Hippocampal formation (tissue), 2 donors: Measurements from ENCODE around the gene LRRC28.
"Not testable (repeated sequence)": the region's sequence is repeated elsewhere in the genome, so short reads cannot be mapped to it uniquely, and the experiment has no call there.

Experiments used
- DNase-seq, 2 donors: peaks; one replicate each; lab custom pipeline; 2025; lab: John Stamatoyannopoulos, UW

The LRRC28 gene

DNA sequence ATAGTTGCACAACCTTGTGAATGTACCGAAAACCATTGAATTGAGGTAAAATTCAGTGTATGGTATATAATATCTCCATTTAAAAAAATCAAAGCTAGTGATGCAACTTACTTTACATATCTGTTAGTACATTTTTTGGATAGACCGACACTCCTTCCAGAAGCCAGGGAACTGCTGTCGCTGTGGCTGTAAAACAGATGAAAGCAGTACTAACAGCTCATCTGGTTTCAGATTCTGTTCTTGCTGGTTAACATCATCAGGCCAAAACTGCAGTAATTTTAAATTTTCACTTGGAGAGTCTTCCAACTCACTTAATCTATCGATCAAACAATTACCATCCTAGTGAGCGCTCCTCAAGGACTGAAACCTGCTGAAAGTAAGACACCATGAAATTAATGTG lies 145.1 kb downstream of the LRRC28 start:
- no peak for DNase-seq

DNA sequence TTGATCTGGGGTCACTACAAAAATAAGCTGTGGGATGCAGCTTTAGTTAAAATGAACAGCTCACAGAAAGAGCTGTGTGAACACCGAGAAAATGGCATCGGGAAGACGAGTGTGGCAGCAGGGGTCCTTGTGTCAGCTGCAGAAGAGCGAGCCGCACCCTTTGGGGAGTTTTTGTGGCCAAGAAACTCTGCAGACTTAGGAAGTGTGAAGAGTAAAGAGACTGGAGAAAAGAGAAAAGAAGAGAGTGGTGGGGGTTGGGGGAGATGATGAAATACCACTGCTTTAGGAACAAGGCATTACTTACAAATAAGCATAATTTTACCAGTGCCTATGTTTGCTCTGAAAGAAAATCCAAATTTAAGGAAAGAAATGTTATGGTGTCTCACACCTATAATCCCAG lies 147.8 kb downstream of the LRRC28 start:
- no peak for DNase-seq

DNA sequence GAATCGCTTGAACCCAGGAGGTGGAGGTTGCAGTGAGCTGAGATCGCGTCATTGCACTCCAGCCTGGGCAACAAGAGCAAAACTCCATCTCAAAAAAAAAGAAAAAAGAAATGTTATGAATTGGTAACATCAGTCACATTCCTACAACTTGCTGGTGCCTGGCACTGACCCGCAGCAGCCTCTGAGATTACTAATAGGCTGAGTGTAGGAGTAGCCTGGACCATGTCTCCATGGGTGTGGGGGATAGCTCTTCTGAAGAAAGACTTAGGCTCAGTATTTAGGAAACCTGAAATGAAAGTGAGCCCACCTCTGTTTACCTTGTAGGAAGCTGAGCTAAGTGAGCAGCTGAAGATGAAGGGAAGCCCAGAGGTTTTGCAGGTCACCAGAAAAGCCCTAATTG lies 148.3 kb downstream of the LRRC28 start:
- no peak for DNase-seq

- DNase-seq: not testable (repeated sequence)
Measured at GRCh38 chr15:99401216-99401615, 149.9 kb downstream of the LRRC28 start.

DNA sequence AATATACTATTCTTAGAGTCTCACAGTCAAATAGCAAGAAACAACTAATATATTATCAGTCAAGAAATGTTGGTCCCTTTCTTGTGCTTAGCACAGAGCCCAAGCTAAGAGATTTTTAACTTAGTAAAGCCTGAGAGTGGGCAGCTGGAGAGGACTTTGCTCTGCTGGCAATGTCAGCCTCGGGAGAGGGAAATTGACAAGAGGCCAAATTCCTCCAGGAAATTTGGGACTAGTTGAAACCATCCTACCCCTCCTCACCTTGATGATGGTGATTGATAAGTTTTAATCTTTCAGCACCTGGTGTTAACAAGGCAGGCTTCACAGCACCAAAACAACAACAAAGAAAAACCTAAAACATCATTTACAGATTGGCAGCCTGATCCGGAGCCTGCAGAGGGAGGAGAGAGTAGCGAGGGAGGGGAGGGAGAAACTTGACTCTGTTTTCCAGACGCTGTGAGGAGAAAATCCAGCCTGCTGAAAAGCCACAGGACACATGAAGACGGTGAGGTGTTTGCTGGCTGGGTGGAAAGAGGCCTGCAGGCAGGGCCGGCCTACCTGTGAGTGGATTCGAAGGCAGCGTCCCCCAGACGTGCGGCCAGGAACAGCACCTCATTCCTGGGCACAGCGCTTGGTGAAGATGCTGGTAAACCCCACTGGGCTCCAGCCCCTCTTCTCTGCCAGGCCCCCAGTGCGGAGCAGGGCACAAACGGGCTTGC lies 150.9 kb downstream of the LRRC28 start:
- DNase-seq: no peak

GRCh38 chr15:99403597-99403996 lies 152.3 kb downstream of the LRRC28 start:
- no peak for DNase-seq

DNA sequence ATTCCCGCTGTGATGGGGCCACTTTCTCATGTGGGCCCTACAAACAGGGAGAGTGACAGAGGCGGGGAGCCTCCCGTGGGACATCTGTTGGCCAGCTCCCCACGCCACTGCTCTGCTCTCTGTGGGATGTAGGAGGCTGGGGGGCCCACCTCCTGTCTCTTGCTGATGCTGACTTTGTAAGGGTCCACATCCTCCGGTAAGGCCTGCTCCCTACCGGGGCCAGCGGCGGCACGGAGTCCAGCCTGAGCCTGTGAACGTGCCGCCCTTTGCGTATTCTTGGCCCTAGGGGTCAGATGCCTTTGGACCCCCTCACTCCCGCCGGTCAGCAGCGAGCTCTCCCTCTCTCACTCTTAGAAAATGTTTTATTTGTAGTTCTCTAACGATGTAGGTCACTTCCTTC lies 153.2 kb downstream of the LRRC28 start:
- no peak for DNase-seq

- DNase-seq: no peak
Measured at GRCh38 chr15:99406120-99406519, 154.8 kb downstream of the LRRC28 start.

GRCh38 chr15:99406716-99407487 lies 155.6 kb downstream of the LRRC28 start:
- DNase-seq: no peak

DNA sequence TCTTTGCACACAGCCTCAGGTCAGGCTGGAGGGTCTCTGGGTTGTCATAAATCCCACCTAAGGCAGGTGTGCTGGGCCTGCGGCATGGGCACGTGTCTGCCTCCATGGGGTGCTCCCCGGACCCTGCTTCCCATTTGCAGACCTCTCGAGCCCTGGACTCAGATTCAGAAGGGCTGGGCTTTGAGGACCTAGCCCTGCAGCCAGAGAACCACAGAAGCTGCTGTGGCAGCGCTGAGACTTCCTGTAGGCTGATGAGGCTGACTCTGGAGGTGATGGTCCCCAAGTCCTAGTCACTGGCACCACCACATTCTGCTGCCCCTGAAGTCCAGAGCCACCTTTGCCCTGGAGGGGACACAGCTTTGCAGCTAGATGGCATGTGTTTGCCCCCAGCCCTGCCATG lies 156.4 kb downstream of the LRRC28 start:
- DNase-seq: no peak

GRCh38 chr15:99408236-99409096 lies 157.2 kb downstream of the LRRC28 start:
- DNase-seq: no peak

- peak in 1 of 2 donors; percentile 30 for DNase-seq
Measured at GRCh38 chr15:99409097-99409473, 157.8 kb downstream of the LRRC28 start.

DNA sequence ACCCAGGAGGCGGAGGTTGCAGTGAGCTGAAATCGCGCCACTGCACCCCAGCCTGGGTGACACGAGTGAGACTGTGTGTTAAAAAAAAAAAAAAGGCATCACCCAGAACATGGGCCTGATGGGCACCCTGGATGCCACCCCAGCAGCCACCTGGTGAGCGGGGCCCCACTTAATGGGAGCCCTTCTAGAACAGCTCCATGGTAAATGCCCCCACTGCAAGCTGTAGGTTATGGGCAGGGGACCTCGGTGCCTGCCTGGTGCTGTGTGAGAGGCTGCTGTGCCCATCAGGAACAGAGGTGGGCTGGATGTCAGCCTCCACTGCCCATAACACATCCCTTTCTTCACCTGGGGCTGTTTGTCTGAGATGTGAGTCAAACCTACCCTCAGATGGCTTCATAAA lies 158.3 kb downstream of the LRRC28 start:
- DNase-seq: no peak

DNA sequence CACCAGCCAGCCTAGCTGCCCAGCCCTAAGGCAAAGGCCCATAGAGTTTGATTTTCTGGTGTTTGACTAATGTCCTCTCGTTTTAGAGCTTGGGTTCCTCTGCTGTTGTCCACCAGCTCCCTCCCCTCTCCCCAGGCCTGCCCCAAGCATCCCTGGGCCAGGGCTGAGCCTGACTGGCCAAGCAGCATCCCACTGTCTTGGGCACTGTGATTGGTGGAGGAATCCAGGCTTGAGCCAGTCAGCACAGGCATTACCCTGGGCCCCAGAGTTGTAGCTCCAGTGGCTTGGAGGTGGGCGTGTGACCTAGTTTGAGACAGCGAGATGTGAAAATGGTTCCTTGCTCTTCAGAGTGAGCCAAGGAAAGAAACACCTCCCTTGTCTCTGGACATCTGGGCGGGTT lies 159.2 kb downstream of the LRRC28 start:
- DNase-seq: no peak

DNA sequence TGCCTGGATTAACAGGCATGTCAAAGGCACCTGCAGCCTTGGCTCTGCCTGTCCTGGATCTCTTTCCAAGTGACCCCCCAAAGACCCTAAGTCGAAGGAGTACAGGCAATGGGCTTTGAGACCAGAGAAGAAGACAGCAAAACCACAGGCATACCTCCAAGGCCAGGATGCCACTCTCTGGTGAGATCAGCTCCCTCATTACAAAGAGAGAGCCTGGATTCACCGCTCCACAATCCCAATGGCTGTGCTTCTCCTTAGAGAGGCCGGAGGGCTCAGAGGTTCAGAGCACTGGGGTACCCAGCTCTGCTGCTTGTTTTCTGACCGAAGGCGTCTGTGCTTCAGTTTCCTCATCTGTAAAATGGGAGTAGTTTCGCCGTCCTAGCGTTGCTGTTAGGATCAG lies 160.0 kb downstream of the LRRC28 start:
- DNase-seq: no peak

GRCh38 chr15:99412082-99412481 lies 160.8 kb downstream of the LRRC28 start:
- DNase-seq: no peak

GRCh38 chr15:99412626-99413025 lies 161.3 kb downstream of the LRRC28 start:
- DNase-seq: no peak

DNA sequence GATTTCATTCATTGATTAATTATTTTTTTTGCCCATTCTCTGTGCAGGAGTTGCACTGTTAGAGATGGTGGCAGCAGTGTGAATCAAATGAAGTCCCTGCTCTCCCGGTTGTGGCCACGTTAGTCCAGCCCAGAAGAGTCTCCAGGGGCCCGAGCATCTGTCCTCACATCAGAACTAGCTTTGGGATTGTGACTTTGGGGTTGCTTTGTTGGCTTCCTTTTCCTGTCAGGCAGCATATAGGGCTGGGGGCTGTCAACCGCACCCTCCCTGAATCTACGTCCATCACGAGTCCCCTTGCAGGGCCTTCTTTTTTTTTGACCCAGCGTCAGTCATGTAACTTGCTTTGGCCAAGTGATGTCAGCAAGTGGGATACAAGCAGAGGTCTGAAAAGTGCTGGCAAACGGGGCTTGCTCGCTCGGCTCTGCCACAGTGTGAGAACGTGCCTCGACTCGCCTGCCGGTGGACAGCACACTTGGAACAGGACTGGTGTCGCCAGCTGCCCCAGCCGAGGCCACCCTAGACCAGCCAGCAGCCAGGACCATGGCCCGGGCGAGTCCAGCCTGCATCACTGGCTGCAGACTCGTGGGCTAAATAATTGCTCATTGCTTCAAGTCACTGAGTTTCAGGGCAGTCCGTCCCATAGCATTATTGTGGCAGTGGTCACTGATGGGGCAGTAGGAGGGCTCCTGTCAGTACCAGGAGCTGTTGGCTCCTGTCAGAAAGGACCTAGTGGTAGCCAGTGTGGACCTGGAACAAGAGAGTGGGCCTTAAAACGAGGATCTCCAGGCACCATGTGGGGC lies 162.9 kb downstream of the LRRC28 start:
- DNase-seq: no peak

GRCh38 chr15:99414755-99415731 lies 163.8 kb downstream of the LRRC28 start:
- DNase-seq: no peak
